ENCODE data around the gene HOXB9. TPM values are rescaled to one million over a fixed set of nuclear protein-coding genes. Genes with fewer than 3 reads are reported as not detected.

The HOXB9 gene
- polyA plus RNA-seq, 12 donors = 0.09 to 0.77 (median 0.40) TPM; not detected in 2

DNA sequence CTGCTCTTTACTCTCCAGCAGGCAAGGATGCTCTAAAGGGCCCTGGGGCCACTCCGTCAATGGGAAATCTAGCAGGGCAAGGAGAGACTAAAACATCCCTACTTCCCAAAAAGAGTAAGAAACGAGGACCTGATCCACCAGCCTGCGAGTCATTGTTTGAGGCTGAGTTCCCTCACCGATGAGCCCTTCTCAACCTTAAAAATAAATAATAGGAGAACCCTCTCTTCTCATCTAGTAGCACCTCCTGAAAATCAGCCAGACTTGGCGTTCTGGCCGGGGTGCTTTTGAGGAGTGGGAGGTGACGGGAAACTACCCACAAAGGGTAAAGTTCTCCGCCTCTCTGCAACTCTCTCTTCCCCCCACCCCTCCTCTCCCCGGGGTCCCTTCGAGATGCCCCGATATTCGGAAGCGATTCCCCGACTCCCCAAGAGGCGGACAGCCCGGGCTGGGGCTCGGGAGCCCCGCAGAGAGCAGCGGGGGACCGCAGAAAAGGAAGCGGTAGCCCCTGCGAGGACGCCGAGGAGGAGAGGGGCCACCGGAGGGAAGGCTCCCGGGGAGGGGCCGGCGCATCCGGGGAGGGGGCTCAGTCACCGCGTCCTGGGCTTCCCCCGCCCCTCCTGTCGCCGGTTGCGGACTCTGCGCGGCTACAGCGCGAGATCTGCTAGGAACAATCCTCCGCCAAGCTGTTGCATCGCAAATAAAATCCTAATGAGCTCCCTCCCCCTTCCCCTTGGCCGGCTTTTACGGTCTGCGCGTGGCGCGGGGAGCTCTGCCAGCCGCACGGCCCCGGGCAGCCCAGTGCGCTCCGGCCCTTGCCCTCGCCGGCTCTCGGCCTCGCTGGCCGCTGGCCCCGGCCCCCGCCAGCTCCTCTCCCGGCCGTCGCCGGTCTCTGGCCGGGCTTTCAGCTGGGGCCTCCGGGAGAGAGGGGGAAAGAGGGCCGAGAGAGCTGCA lies 1.3 kb downstream of the HOXB9 start:
- DNase-seq = no peak

DNA sequence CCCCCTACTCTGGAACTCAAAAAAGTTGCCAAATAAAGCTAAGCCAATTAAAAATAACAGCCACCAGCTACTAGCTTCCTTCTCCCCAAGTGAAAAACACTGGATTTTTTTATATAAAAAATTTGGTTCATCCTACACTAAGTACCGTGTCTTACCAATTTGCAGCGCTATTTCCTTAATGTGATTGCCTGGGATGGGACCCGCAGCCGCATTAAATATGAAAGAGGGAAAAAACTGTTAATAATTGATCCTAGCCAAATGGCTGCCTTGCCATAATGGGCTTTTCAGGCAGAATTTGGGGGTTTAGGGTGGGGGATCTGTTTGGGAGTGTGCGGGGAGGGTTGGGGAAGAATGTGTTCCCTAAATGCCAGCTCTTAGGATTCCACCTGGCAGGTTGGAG lies 2.0 kb downstream of the HOXB9 start:
- DNase-seq = no peak

DNA sequence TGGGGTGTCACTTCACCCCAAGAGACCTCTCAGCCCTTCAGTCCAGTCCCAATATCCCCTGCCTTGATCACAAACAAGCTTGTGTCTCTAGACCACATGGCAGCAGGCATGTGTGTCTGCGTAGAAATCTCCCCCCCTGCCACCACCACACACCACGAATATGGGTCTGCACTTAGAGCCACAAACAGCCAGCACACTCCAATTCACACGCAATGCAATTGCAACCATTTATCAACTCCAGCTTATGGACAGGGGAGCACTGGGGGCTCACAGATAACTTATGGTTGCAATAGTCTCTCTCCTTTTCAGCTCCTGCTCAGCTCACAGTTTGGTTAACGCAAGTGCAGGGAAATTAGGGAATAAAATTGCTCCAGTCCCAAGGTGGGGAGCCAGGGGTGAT lies 2.6 kb downstream of the HOXB9 start:
- DNase-seq = no peak

DNA sequence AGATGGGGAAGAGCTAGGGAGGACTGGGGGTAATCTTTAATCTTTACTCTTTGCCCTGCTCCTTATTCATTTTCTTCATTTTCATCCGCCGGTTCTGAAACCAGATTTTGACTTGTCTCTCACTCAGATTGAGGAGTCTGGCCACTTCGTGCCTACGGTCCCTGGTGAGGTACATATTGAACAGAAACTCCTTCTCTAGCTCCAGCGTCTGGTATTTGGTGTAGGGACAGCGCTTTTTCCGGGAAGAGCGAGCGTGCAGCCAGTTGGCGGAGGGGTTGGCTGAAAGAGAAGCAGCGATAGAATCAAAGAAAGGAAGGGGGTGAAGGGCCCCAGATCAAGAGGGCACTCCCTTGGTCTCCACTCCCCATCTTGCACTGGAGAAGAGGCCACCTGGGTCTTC lies 3.3 kb downstream of the HOXB9 start:
- no peak for DNase-seq

DNA sequence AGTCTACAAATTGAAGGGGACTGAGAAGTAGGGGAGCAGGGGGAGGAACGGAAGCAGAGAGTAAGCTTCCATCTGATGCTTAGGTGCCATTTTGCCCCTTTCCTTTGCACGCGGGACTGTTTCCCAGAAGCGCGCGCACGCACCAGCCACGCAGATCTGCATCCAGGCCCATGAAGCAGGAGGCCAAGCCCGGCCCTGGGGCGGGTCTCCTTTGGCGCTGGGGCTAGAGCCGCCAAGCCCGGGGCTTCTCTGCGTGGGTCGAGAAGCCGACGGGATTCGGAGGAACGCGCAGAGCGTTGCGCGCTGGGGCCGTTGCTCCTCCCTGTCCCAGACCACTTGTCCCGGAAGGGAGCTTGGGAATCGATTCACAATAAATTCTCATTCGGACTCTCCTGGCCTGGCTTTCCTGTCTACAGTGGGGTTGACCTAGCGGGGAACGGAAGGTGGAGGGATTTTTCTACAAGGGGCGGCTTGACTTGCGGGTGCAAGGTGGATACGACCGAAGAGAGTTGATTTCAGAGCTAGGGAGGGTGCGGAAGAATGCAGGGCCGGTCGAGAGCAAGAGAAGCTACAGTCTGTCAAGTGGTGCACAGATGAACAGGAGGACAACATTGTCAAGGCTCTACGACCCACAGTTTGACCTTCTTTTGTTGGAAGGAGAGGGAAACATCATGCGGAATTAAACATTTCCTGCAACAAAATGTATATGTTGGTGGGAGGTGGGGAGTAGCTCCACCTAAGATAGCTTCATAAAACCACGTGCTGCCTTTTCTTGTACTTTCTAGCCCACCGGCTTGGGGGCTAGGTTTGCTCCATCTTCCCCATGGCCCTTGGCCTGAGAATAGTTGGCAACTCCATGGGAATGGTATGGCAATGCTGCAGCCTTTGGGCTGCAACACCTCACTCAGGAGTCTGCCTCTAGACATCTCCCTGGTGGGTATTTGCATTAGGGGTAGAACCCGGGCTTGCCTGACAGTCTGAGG lies 4.5 kb downstream of the HOXB9 start:
- DNase-seq = no peak

DNA sequence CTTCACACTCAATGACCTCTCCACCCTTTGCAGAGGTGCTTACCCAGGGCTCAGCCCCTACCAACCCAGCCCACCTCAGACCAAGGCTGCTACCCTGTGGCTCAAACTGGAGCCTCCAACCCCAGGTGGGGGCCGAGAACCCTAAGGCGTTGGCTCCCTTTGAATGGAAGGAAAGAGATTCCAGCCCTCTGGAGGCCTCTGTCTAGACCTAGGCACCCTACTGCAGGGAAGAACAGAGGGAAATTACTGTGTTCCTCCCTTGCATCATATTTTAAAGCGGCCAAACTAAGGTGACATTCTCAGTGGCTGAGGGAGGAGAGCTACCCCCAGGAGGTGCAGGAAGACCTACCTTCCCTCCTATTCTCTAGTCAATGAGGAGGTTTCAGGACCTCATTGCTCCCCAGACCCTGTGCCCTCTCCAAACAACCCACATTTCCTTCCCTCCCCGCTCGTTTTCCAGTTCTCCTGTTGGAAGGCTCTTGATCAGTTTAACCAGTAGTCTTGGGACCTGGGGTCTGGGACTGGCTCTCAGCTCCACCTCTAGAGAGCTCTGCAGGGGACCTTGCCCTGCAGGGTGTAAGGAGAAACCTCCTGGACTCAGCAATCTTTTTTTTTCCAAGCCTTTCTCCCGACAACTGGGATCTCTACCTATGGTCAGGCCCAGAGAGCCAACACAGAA lies 5.6 kb downstream of the HOXB9 start:
- no peak for DNase-seq

DNA sequence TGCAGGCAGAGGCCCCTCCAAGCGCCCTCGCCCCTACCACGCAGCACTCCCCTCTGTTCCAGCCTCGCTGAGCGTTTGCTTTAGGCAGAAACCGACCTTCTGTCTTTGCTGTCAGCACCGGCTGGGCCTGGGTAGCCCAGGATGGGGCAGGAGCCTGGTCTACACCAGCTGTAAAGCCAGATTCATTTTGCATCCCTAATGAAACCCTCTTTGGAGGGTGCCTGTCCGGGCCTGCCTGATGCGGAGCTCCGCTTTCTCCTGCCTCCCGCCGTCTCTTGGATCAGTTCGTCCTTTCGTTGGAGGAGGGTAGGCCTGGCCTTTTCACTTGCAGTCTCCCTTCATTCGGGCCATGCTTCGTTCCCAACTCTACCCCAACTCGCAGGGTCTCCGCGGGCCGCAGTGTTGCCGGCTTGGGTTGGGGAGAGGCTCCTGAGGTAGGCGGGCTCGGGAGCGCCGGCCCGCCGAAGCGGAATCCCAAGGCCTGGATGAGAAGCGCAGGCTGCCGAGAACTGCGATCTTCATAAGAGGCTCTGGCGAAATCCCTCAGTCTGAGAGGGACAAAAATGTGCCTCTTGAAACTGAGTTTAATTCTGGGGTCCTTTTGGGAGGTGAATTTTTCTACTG lies 6.2 kb downstream of the HOXB9 start:
- no peak for DNase-seq

DNA sequence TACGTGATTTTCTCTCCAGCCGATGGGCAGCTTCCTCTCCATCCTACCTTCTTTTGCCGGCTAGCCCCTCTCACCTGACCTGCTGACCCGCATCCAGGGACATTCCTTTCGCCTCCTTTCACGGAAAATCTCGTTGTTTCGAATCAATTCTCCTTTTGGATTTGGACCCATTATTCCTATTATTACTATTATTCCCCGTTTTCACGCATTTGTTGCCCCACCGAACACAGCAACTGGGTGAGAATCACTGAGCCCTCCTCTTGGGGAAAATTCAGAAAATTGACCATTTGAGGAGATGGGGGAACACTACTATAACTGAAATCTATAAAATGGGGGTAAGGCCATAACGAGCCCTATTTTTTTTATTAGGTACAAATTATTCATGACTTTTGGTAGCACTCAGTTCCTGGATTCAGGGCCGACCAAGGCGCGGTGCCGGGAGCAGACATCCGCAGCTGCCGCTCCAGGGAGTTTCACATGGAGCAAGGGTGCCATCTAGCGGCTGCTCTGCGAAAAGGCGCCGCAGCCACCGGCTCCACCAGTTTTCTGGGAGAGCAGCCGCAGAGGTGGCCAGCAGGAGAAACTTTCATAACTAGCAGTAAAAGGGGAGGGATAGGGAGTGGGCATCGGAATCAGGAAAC lies 7.8 kb downstream of the HOXB9 start:
- DNase-seq = peak; percentile 88

DNA sequence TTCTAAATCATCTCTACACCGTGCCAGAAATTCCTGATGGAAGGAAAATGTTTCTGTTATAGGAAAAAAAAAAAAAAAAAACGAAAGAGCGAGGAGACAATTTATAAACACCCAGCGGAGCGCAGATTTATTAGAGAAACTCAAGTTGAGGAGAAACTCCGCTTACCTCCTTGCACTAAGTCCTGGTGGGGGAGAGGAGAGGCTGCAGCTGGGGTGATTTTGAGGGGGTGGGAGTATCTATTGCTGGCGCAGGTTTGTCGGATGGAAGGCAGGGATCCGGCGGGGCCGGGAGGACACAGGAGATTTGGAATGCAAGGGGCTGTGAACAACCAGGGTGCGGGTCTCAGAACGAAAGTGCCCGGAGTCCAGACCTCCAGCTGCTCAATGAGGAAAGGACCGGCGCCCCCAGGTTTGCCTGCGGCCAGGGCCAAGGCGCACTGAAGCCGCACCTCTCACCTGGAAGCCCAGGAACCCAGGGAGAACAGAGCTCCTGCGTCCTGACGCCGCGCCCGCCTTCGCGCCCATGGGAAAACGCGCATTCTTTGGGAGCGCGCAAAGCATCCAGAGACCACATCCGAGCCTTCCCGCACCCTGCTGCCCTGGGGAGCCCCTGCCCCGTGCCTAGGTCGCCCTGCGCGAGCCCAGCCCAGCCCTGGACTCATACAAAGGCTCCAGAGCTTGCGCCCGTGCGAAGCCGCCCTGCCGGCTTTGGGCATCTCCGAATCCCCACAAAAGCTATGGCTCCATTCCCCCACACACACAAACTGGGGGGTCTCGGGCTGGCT lies 8.5 kb downstream of the HOXB9 start:
- no peak for DNase-seq

DNA sequence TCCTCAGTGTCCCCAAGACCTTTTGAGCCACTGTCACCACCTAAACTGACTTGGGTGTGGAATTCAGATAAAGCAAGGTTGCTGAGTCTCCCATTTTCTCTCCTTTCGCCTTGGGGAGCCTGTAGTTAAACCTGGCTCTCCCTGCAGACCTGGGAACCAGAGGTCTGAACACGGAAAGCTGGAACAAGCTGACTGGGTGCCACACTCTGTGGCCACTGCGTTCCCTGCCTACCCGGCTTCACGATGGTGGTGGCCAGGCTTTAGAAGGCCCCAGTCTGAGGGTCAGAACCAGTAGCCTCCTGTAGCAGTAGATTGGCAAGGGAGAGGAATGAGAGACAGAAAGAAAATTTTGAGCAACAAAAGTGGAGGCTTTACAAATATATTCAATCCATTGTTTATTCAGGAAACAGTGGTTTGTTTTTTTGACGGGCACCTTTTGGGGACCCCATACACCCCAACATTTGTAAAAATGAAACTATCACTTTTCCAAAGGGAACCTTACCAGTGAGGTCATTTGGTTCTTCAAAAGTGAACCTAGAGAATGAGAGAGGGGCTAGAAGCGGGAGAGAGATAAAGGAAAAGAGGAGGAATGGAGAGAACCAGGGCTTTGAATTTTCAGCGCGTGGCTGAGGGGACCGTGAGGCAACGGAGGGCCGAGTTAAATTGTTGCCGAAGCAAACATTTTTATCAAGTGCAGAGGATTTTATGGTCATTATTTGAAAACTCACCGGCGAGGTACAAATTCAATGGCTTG lies 9.3 kb downstream of the HOXB9 start:
- no peak for DNase-seq

DNA sequence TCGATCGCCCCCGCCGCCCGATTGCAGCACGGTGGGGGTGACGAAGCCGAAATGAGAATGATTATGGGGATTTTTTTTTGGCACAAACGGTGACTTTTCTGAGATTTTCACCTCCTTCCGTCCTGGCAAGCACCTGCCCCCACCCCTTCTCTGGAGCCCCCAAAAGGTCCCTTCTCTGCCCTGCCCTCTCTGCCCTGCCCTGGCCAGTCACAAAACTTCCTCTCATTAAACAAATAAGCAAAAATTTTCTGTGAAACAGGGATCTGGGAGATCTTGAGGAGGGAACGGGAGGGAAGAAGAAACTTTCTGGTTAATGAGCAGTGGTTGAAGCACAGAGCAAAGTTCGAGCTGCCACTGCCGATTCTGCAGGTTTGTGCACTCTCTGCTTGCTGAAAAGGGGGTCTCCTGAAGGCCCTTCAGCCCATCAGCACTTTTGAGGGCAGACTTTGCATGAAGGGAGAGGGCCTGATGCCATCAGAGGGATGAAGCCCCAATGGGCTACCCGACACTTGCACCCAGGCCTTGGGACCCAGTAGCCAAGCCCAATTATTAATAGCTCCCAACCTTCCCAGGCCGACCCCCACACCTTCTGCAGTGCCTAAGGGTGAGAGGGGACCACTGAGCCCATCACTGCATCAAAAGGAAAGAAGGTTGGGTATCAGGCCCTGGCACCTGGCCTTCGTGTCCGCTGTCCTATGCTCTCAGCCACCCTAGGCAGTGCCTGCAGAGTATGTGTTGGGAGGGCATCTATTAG lies 10.0 kb downstream of the HOXB9 start:
- no peak for DNase-seq

DNA sequence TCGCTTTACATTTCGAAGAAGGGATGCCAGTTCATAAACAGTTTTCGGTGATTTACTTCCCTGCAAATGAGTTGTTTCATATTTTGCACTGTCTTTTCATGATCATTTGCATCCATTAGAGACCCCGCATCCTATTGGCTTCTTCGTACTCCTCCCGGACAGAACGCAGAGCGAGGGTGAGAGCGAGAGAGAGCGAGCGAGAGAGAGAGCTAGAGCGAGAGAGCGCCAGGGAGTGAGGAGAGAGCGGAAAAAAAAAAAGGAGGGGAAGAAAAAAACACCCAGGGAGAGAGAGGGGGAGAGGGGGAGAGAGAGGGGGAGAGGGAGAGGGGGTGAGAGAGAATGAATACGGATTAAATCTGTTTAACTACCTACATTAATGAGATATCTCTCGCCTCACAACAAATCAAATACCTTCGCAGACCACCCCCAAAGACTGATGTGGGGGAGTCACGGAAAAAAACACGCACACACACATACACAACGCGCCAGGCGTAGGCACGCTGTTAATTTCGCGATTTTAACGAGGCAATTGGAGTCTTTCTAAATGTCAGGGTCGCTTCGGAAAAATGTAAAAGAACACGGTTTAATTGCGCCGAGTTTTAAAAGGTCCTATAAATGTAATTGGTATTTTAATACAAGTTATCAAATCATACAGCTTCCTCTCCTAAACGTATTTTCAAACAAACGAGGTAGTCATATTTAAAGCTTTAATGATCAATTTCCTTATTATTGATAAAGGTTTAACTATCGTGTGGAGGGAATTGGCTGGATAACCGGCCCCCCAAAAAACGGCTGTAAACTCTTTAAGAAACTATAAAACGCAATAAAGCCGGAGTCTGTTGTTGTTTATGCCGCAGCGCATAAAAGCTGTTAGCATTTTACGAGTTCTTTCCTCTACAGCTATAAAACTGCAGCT lies 10.9 kb downstream of the HOXB9 start, which contains the start of gene HOXB8:
Gene HOXB8 (minus strand): TSS at position 246 of the 916 bp plus-strand sequence. CDS start 588 bp downstream, outside the sequence.
- no peak for DNase-seq

DNA sequence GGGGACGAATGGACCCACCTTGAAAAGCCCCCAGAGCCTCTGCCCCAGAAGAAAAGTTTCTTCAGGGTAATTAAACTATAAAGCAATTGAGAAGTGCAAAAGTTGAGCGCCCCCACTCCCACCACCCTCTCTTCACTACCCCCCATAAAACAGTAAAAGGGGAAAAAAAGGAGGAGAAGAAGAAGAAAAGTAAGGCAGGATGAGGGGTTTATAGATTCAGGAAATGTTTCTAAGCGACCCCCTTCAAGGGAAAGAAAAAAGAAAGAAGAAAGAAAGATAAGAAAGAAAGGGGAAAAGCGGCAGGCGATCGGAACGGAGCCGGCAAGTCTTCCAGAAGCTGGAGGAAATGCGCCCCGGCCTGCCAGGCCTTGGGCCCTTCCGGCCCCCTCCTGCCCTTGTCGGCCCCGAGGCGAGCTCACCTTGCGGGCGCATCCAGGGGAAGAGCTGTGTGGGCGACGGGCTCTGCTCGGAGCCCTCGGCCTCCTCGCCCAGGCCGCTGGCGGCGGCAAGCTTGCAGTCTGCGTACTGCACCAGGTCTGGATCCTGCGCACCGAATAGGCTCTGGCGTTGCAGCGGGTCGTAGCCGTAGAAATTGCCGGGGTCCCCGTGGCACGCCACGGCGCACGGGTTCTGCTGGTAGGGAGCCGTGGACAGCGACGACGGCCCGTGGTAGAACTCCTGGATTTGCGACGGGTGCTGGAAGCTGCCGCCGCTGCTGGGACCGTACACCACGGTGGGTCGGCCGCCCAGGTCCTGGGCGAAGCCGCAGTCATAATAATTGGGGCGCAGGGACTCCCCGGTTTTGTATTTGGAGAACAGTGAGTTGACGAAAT lies 12.1 kb downstream of the HOXB9 start:
- no peak for DNase-seq

DNA sequence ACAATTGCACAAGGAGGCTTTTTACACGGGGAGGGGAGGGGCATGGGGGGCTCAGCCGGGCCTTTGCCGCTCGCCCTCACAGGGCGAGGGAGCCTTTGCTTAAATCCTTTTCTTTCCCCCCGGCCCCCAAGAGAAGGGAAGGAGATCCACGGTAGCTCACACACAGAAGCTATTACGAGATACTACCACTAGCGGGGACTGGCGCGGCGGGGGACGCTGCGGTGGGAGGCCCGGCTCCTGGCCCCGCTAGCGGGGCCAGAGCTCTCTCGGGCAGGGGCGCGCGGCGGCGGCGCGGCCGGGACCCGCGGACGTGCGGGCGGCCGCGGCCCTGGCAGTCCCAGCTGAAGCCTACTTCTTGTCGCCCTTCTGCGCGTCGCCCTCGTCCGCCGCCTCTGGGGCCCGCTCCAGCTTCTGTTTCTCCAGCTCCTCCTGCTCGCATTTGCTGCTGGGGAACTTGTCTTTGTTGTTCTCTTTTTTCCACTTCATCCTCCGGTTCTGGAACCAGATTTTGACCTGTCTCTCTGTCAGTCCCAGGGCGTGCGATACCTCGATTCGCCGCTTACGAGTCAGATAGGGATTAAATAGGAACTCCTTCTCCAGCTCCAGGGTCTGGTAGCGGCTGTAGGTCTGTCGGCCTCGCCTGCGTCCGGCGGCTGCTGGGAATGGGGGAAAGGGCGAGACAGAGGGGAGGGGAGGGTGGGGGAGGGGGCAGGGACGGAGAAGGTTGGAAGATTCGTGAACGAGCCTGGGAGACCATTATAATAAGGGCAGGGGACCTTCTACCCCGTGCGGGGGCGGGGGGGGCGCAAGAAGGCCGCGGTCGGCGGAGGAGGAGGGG lies 13.1 kb downstream of the HOXB9 start:
- no peak for DNase-seq

DNA sequence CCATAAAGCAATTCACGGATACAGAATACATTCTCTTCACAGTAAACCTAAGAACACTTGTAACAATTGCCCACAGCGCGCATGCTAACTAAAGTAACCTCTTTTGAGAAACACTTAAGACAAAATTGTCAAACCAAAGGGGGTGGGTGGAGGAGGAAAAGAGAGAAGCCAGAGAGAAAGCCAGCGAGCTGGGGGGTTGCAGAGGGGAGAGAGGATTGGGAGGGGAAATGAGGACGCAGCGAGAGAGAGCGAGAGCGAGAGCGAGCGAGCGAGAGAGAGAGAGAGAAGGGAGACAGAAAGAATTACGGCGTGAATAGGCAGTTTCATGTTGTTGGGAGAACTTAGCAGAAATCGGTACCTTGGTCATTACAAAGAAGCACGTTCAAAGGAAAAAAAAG lies 13.7 kb downstream of the HOXB9 start:
- DNase-seq = no peak
